HepG2 (cell line): ENCODE data around the gene GADD45B. TPM values are rescaled to one million over a fixed set of nuclear protein-coding genes. Genes with fewer than 3 reads are reported as not detected.

Experiments used
- BATF2 ChIP-seq: sonication (generic); formaldehyde crosslinking; IDR thresholded peaks from 2 replicates; pipeline ENCODE4 v1.8.0; 2022; ENCODE audit warnings: mild to moderate bottlenecking, missing genetic modification reagents, moderate library complexity
- CHD4 ChIP-seq: fragments of 200-600 bp; sonication (generic); IDR thresholded peaks from 2 replicates; pipeline ENCODE4 v1.7.0; 2017; ENCODE audit warnings: mild to moderate bottlenecking, low read length, borderline replicate concordance
- HNRNPUL1 ChIP-seq: fragments of 200-400 bp; formaldehyde crosslinking; IDR thresholded peaks from 2 replicates; pipeline ENCODE4 v1.6.1; 2017; ENCODE audit warnings: low read depth, mild to moderate bottlenecking, low read length, moderate library complexity
- KDM2A ChIP-seq: sonication (generic); formaldehyde crosslinking; IDR thresholded peaks from 2 replicates; pipeline ENCODE4 v1.4.0; 2020; ENCODE audit warnings: low read depth, missing genetic modification reagents, borderline replicate concordance
- MNT ChIP-seq: fragments of 450-650 bp; IDR thresholded peaks from 2 replicates; pipeline ENCODE4 v1.6.1; 2016
- PRDM15 ChIP-seq: sonication (generic); formaldehyde crosslinking; IDR thresholded peaks from 2 replicates; pipeline ENCODE4 v1.4.0; 2020; ENCODE audit warnings: missing genetic modification reagents
- THRA ChIP-seq: sonication (generic); formaldehyde crosslinking; IDR thresholded peaks from 2 replicates; pipeline ENCODE4 v1.4.0; 2020; ENCODE audit warnings: missing genetic modification reagents, borderline replicate concordance
- ZBTB14 ChIP-seq: sonication (generic); formaldehyde crosslinking; IDR thresholded peaks from 2 replicates; pipeline ENCODE4 v1.4.0; 2020; ENCODE audit warnings: missing genetic modification reagents
- ZMAT3 ChIP-seq: sonication (generic); formaldehyde crosslinking; conservative IDR thresholded peaks from 2 replicates; pipeline ENCODE4 v1.7.0; 2021; ENCODE audit warnings: missing genetic modification reagents
- ZNF180 ChIP-seq: sonication (generic); formaldehyde crosslinking; IDR thresholded peaks from 2 replicates; pipeline ENCODE4 v1.4.0; 2020; ENCODE audit warnings: low read depth, missing genetic modification reagents, borderline replicate concordance
- ZNF207 ChIP-seq: fragments of 450-650 bp; IDR thresholded peaks from 2 replicates; pipeline ENCODE4 v1.6.1; 2016; ENCODE audit warnings: antibody characterized with exemption, borderline replicate concordance
- ZNF335 ChIP-seq: sonication (generic); formaldehyde crosslinking; IDR thresholded peaks from 2 replicates; pipeline ENCODE4 v1.4.0; 2020; ENCODE audit warnings: missing genetic modification reagents
- ZNF343 ChIP-seq: sonication (generic); formaldehyde crosslinking; IDR thresholded peaks from 2 replicates; pipeline ENCODE4 v1.4.0; 2020; ENCODE audit warnings: mild to moderate bottlenecking, missing genetic modification reagents
- ZNF496 ChIP-seq: sonication (generic); formaldehyde crosslinking; IDR thresholded peaks from 2 replicates; pipeline ENCODE4 v1.8.1; 2023; ENCODE audit warnings: mild to moderate bottlenecking, moderate library complexity, missing genetic modification reagents; ENCODE audit not compliant: insufficient replicate concordance
- ZNF687 ChIP-seq: sonication (generic); formaldehyde crosslinking; IDR thresholded peaks from 2 replicates; pipeline ENCODE4 v1.5.1; 2020; ENCODE audit warnings: mild to moderate bottlenecking, missing genetic modification reagents, moderate library complexity
- ZNF878 ChIP-seq: sonication (generic); formaldehyde crosslinking; IDR thresholded peaks from 2 replicates; pipeline ENCODE4 v1.8.1; 2023; ENCODE audit warnings: mild to moderate bottlenecking, missing genetic modification reagents, moderate library complexity
- polyA plus RNA-seq, 8 experiments: library from polyadenylated mRNA; depleted of rRNA in 3 of 8; stranded (reverse) in 7 of 8; unstranded in 1 of 8; fragments of >200 nt; fragmentation: Illumina TruSeq in 4 of 8; extraction: Trizol in 4 of 8; gene quantifications; 2 replicates each; pipeline versions ENCODE4 v1.2.1 to v1.2.3, GENCODE V29; 2011 to 2016; ENCODE audit warnings: low read depth in 4 of 8, missing spikeins in 1 of 8, mixed read lengths in 1 of 8; ENCODE audit not compliant: insufficient read depth in 1 of 8
- total RNA-seq, 5 experiments: library from RNA; depleted of rRNA; stranded (reverse); fragments of >200 nt; fragmentation: Illumina TruSeq; extraction: Trizol; gene quantifications; 2 replicates each; pipeline ENCODE4 v1.2.3, GENCODE V29; 2016; ENCODE audit warnings: low read depth in 1 of 5

Gene GADD45B
- total and polyA plus RNA-seq, 2 of the 13 experiments (the other 11 are each of a cell fraction or from before 2014, with no cell fraction given), result 4.6 to 34.1 TPM

- TF ChIP-seq ZNF687 (peak; percentile 65), ZNF207 (no peak), ZMAT3 (CRISPR knock-in tag) (no peak), ZNF343 (no peak), KDM2A (no peak), ZBTB14 (no peak), PRDM15 (no peak), HNRNPUL1 (no peak), ZNF496 (CRISPR knock-in tag) (no peak), ZNF335 (CRISPR knock-in tag) (no peak), MNT (peak; percentile 86), ZNF180 (CRISPR knock-in tag) (no peak), CHD4 (no peak), ZNF878 (CRISPR knock-in tag) (no peak), THRA (CRISPR knock-in tag) (no peak), BATF2 (CRISPR knock-in tag) (no peak)
These were observed 15.3 kb downstream of the GADD45B start (continued) for GRCh38 chr19:2491130-2491801.
